OCI-LY3 (cell line): Measurements from ENCODE around the gene PRR11.

Experiments
- CTCF ChIP-seq: fragments of 200-600, 300-600 bp; sonication (generic); IDR thresholded peaks from 2 replicates; pipeline ENCODE4 v1.5.1; 2014; ENCODE audit warnings: antibody characterized with exemption, low read length, low read depth
- EZH2phosphoT487 ChIP-seq: fragments of 200-600 bp; shearing (Covaris generic); IDR thresholded peaks from 2 replicates; pipeline ENCODE4 v1.6.1; 2018; ENCODE audit warnings: antibody characterized with exemption, mixed run types, low read depth

GRCh38 chr17:59244081-59244480 lies 88.5 kb downstream of the PRR11 start:
- TF ChIP-seq CTCF (no peak), EZH2phosphoT487 (no peak)
